ENCODE measurements around the gene XK. TPM values are rescaled to one million over a fixed set of nuclear protein-coding genes. Genes with fewer than 3 reads are reported as not detected.
"Not testable (repeated sequence)": the region's sequence is repeated elsewhere in the genome, so short reads cannot be mapped to it uniquely, and the experiment has no call there.

Gene XK
- polyA plus RNA-seq = 10 to 100 TPM in 1 of 4 donors, 1 to 10 TPM in 3; 8.7 to 11.0 (median 9.4) TPM
- long read RNA-seq, donor 1, full-length matches to known transcripts = 7 of 7 reads
- long read RNA-seq, donor 1, partial matches to known transcripts = 0 of 7 reads
- long read RNA-seq, donor 1, other reads (novel, unspliced or antisense) = 0 of 7 reads
- long read RNA-seq, donor 2, full-length matches to known transcripts = 2 of 2 reads
- long read RNA-seq, donor 2, partial matches to known transcripts = 0 of 2 reads
- long read RNA-seq, donor 2, other reads (novel, unspliced or antisense) = 0 of 2 reads
- long read RNA-seq, donor 3, full-length matches to known transcripts = 1 of 1 reads
- long read RNA-seq, donor 3, partial matches to known transcripts = 0 of 1 reads
- long read RNA-seq, donor 3, other reads (novel, unspliced or antisense) = 0 of 1 reads
- long read RNA-seq, donor 4 = 0 reads
- long read RNA-seq, donor 5, full-length matches to known transcripts = 2 of 2 reads
- long read RNA-seq, donor 5, partial matches to known transcripts = 0 of 2 reads
- long read RNA-seq, donor 5, other reads (novel, unspliced or antisense) = 0 of 2 reads
- long read RNA-seq, donor 6, full-length matches to known transcripts = 4 of 4 reads
- long read RNA-seq, donor 6, partial matches to known transcripts = 0 of 4 reads
- long read RNA-seq, donor 6, other reads (novel, unspliced or antisense) = 0 of 4 reads
- long read RNA-seq, donor 7 = 0 reads
- long read RNA-seq, donor 8 = 0 reads
- long read RNA-seq, donor 9, full-length matches to known transcripts = 3 of 3 reads
- long read RNA-seq, donor 9, partial matches to known transcripts = 0 of 3 reads
- long read RNA-seq, donor 9, other reads (novel, unspliced or antisense) = 0 of 3 reads
- long read RNA-seq, donor 10, full-length matches to known transcripts = 4 of 12 reads
- long read RNA-seq, donor 10, partial matches to known transcripts = 8 of 12 reads
- long read RNA-seq, donor 10, other reads (novel, unspliced or antisense) = 0 of 12 reads

GRCh38 chrX:37685381-37686359 is at the start of gene XK:
Gene XK, plus strand, starts transcription at chrX:37685791. Its CDS starts 171 bp downstream, at chrX:37685962.
- FAIRE-seq (no peak), DNase-seq (peak; percentile 65 to 73)
- 3 to 36% (median 10%) methylated on average over 55 to 100 of the region's 100 CpGs for WGBS, 3 donors

GRCh38 chrX:37638047-37638446 is 47.5 kb upstream of the XK start:
- Histone ChIP-seq H3K9me3 (ENCODE audit: control insufficient read depth in 2 of 2, insufficient read depth in 1 of 2, low read depth in 1 of 2, low read length in 1 of 2) (no peaks in the 10 kb centered on the region), H3K4me3 (ENCODE audit: low read depth in 1 of 3, low read length in 3 of 3) (no peak overlapping the region), H3K4me1 (ENCODE audit: control insufficient read depth in 3 of 3, insufficient read depth in 2 of 3, low read depth in 1 of 3, low read length in 2 of 3) (no peaks in the 10 kb centered on the region), H3K27me3 (ENCODE audit: control insufficient read depth in 3 of 3, insufficient read depth in 3 of 3, low read length in 3 of 3) (no peaks in the 10 kb centered on the region), H3K36me3 (ENCODE audit: control insufficient read depth in 3 of 3, insufficient read depth in 2 of 3, low read depth in 1 of 3, low read length in 3 of 3) (no peaks in the 10 kb centered on the region), H3K27ac (ENCODE audit: low read depth in 1 of 3, low read length in 2 of 3) (no peak overlapping the region)
- FAIRE-seq = no peak
- no peak for DNase-seq

More at GRCh38 chrX:37685381-37686359, at the start of gene XK:
- no peaks in the 10 kb centered on the region for H3K9me3 ChIP-seq (ENCODE audit: control insufficient read depth in 2 of 2, insufficient read depth in 1 of 2, low read depth in 1 of 2, low read length in 1 of 2)
- H3K27me3 ChIP-seq (ENCODE audit: control insufficient read depth in 3 of 3, insufficient read depth in 3 of 3, low read length in 3 of 3) = no peaks in the 10 kb centered on the region
- H3K36me3 ChIP-seq (ENCODE audit: control insufficient read depth in 3 of 3, insufficient read depth in 2 of 3, low read depth in 1 of 3, low read length in 3 of 3) = no peaks in the 10 kb centered on the region
- peaks cover 0 to 14% (median 0%) of the 10 kb centered on the region in 3 donors for H3K4me1 ChIP-seq (ENCODE audit: control insufficient read depth in 3 of 3, insufficient read depth in 2 of 3, low read depth in 1 of 3, low read length in 2 of 3)
- peak within 1 kb of the TSS; percentile 76 to 93 (median 92) for H3K27ac ChIP-seq (ENCODE audit: low read depth in 1 of 3, low read length in 2 of 3)
- H3K4me3 ChIP-seq (ENCODE audit: low read depth in 1 of 3, low read length in 3 of 3) = peak within 1 kb of the TSS; percentile 40 to 56 (median 41)

- H3K9me3 ChIP-seq (ENCODE audit: control insufficient read depth in 2 of 2, insufficient read depth in 1 of 2, low read depth in 1 of 2, low read length in 1 of 2) = no peaks in the 10 kb centered on the region
- no peak for FAIRE-seq
- WGBS, 3 donors = 77 to 96% (median 80%) methylated on average over 5 of the region's 5 CpGs
- no peaks in the 10 kb centered on the region for H3K36me3 ChIP-seq (ENCODE audit: control insufficient read depth in 3 of 3, insufficient read depth in 2 of 3, low read depth in 1 of 3, low read length in 3 of 3)
- no peak overlapping the region for H3K27ac ChIP-seq (ENCODE audit: low read depth in 1 of 3, low read length in 2 of 3)
- H3K27me3 ChIP-seq (ENCODE audit: control insufficient read depth in 3 of 3, insufficient read depth in 3 of 3, low read length in 3 of 3) = no peaks in the 10 kb centered on the region
- no peak for DNase-seq
- no peak overlapping the region for H3K4me3 ChIP-seq (ENCODE audit: low read depth in 1 of 3, low read length in 3 of 3)
- peaks cover 0 to 6% (median 0%) of the 10 kb centered on the region in 3 donors for H3K4me1 ChIP-seq (ENCODE audit: control insufficient read depth in 3 of 3, insufficient read depth in 2 of 3, low read depth in 1 of 3, low read length in 2 of 3)
Measured at GRCh38 chrX:37640142-37640541, 45.4 kb upstream of the XK start.

GRCh38 chrX:37641859-37642258 is 43.7 kb upstream of the XK start:
- H3K27ac ChIP-seq (ENCODE audit: low read depth in 1 of 3, low read length in 2 of 3) = no peak overlapping the region
- no peak for DNase-seq
- no peak for FAIRE-seq
- H3K9me3 ChIP-seq (ENCODE audit: control insufficient read depth in 2 of 2, insufficient read depth in 1 of 2, low read depth in 1 of 2, low read length in 1 of 2) = no peaks in the 10 kb centered on the region
- no peaks in the 10 kb centered on the region for H3K36me3 ChIP-seq (ENCODE audit: control insufficient read depth in 3 of 3, insufficient read depth in 2 of 3, low read depth in 1 of 3, low read length in 3 of 3)
- no peaks in the 10 kb centered on the region for H3K27me3 ChIP-seq (ENCODE audit: control insufficient read depth in 3 of 3, insufficient read depth in 3 of 3, low read length in 3 of 3)
- peaks cover 0 to 7% (median 0%) of the 10 kb centered on the region in 3 donors for H3K4me1 ChIP-seq (ENCODE audit: control insufficient read depth in 3 of 3, insufficient read depth in 2 of 3, low read depth in 1 of 3, low read length in 2 of 3)
- WGBS, 3 donors = 39 to 82% (median 82%) methylated on average over 3 of the region's 3 CpGs
- no peak overlapping the region for H3K4me3 ChIP-seq (ENCODE audit: low read depth in 1 of 3, low read length in 3 of 3)

GRCh38 chrX:37644381-37645305 is 40.9 kb upstream of the XK start:
- H3K4me1 ChIP-seq (ENCODE audit: control insufficient read depth in 3 of 3, insufficient read depth in 2 of 3, low read depth in 1 of 3, low read length in 2 of 3) = peaks cover 0 to 7% (median 0%) of the 10 kb centered on the region in 3 donors
- no peak overlapping the region for H3K4me3 ChIP-seq (ENCODE audit: low read depth in 1 of 3, low read length in 3 of 3)
- H3K27ac ChIP-seq (ENCODE audit: low read depth in 1 of 3, low read length in 2 of 3) = no peak overlapping the region
- no peaks in the 10 kb centered on the region for H3K27me3 ChIP-seq (ENCODE audit: control insufficient read depth in 3 of 3, insufficient read depth in 3 of 3, low read length in 3 of 3)
- FAIRE-seq (no peak), DNase-seq (peak in 1 of 2 donors; percentile 8)
- H3K9me3 ChIP-seq (ENCODE audit: control insufficient read depth in 2 of 2, insufficient read depth in 1 of 2, low read depth in 1 of 2, low read length in 1 of 2) = no peaks in the 10 kb centered on the region
- H3K36me3 ChIP-seq (ENCODE audit: control insufficient read depth in 3 of 3, insufficient read depth in 2 of 3, low read depth in 1 of 3, low read length in 3 of 3) = no peaks in the 10 kb centered on the region
- WGBS, 3 donors = 15 to 63% (median 33%) methylated on average over 6 of the region's 6 CpGs

GRCh38 chrX:37646254-37646653 is 39.3 kb upstream of the XK start:
- peaks cover 0 to 7% (median 0%) of the 10 kb centered on the region in 3 donors for H3K4me1 ChIP-seq (ENCODE audit: control insufficient read depth in 3 of 3, insufficient read depth in 2 of 3, low read depth in 1 of 3, low read length in 2 of 3)
- H3K27ac ChIP-seq (ENCODE audit: low read depth in 1 of 3, low read length in 2 of 3) = no peak overlapping the region
- no peaks in the 10 kb centered on the region for H3K36me3 ChIP-seq (ENCODE audit: control insufficient read depth in 3 of 3, insufficient read depth in 2 of 3, low read depth in 1 of 3, low read length in 3 of 3)
- FAIRE-seq = no peak
- DNase-seq = peak in 1 of 2 donors; percentile 11
- no peaks in the 10 kb centered on the region for H3K9me3 ChIP-seq (ENCODE audit: control insufficient read depth in 2 of 2, insufficient read depth in 1 of 2, low read depth in 1 of 2, low read length in 1 of 2)
- no peak overlapping the region for H3K4me3 ChIP-seq (ENCODE audit: low read depth in 1 of 3, low read length in 3 of 3)
- H3K27me3 ChIP-seq (ENCODE audit: control insufficient read depth in 3 of 3, insufficient read depth in 3 of 3, low read length in 3 of 3) = no peaks in the 10 kb centered on the region

GRCh38 chrX:37650879-37651278 is 34.7 kb upstream of the XK start:
- H3K27me3 ChIP-seq (ENCODE audit: control insufficient read depth in 3 of 3, insufficient read depth in 3 of 3, low read length in 3 of 3); FAIRE-seq; H3K4me3 ChIP-seq (ENCODE audit: low read depth in 1 of 3, low read length in 3 of 3); H3K4me1 ChIP-seq (ENCODE audit: control insufficient read depth in 3 of 3, insufficient read depth in 2 of 3, low read depth in 1 of 3, low read length in 2 of 3); DNase-seq; H3K9me3 ChIP-seq (ENCODE audit: control insufficient read depth in 2 of 2, insufficient read depth in 1 of 2, low read depth in 1 of 2, low read length in 1 of 2); H3K27ac ChIP-seq (ENCODE audit: low read depth in 1 of 3, low read length in 2 of 3); H3K36me3 ChIP-seq (ENCODE audit: control insufficient read depth in 3 of 3, insufficient read depth in 2 of 3, low read depth in 1 of 3, low read length in 3 of 3): not testable (repeated sequence)
- 80 to 88% (median 80%) methylated on average over 2 of the region's 2 CpGs for WGBS, 3 donors
